Left lung (tissue), 10 donors: Measurements from ENCODE around the gene BRSK2. TPM values are rescaled to one million over a fixed set of nuclear protein-coding genes. Genes with fewer than 3 reads are reported as not detected.
A peak's percentile ranks its signal among the peaks of the same experiment; 100 is the strongest.

Experiments used
- ATAC-seq: fragments of 200-7000 bp; cut with Tn5 transposase; one replicate; pipeline ENCODE4 v1.9.1; 2020; ENCODE audit warnings: moderate library complexity
- DNase-seq, 4 donors: peaks; one replicate each; pipeline ENCODE4 v3.0.0-alpha.2; 2013 to 2020
- H3K27ac ChIP-seq, 2 donors: fragments of 200-600 bp; sonication (generic) in 1 of 2; one replicate each; pipeline versions ENCODE4 v1.5.0 to v1.8.0; 2020 to 2021
- H3K27me3 ChIP-seq, 2 donors: fragments of 200-600 bp; sonication (generic) in 1 of 2; one replicate each; pipeline versions ENCODE4 v1.5.0 to v1.8.0; 2020 to 2021
- H3K36me3 ChIP-seq, 2 donors: fragments of 200-600 bp; sonication (generic) in 1 of 2; one replicate each; pipeline versions ENCODE4 v1.5.0 to v1.8.0; 2020 to 2021
- H3K4me1 ChIP-seq, 2 donors: fragments of 200-600 bp; one replicate each; pipeline ENCODE4 v1.8.0; 2021
- H3K4me3 ChIP-seq, 2 donors: fragments of 200-600 bp; sonication (generic) in 1 of 2; one replicate each; pipeline versions ENCODE4 v1.5.0 to v1.8.0; 2020 to 2021; ENCODE audit warnings: mild to moderate bottlenecking in 1 of 2
- H3K9me3 ChIP-seq, 2 donors: fragments of 200-600 bp; sonication (generic) in 1 of 2; one replicate each; pipeline versions ENCODE4 v1.5.0 to v1.8.0; 2020 to 2021
- intact Hi-C, 2 donors: fragments of 100-400 bp; cut with DNase I; formaldehyde crosslinking; loops; one replicate each; pipeline versions ENCODE4 v1.11.2 to v1.14.2; 2022
- polyA plus RNA-seq, 6 donors: library from polyadenylated mRNA; unstranded; fragments of 120-200 nt; gene quantifications; one replicate each; pipeline ENCODE4 v1.2.1, GENCODE V29; 2013; ENCODE audit not compliant: insufficient read length in 6 of 6
- total RNA-seq, 2 donors: library from RNA; stranded (reverse); fragmentation: NEBNext Ultra II Directional; extraction: Animal tissue kit (Norgen Biotek cat#: 25700); gene quantifications; one replicate each; pipeline ENCODE4 v1.2.1, GENCODE V29; 2021
- TF ChIP-seq, protein P1 (sequence below), 2 donors: fragments of 200-600 bp; sonication (generic) in 1 of 2; IDR thresholded peaks; one replicate each; pipeline versions ENCODE4 v1.5.0 to v1.8.0; 2021; ENCODE audit warnings: antibody characterized with exemption in 2 of 2
- donor health status: DM: no; HTN: yes; CAD: no.
- donor health status: DM: no; HTN: no; CAD: no.

BRSK2 gene
- total and polyA plus RNA-seq, 8 donors, result 0.13 to 1.1 (median 0.69) TPM

- peaks cover 24 to 47% of the 10 kb centered on the region in 2 donors for H3K4me1 ChIP-seq
- no peaks in the 10 kb centered on the region for H3K27me3 ChIP-seq
- H3K27ac ChIP-seq, result no peak overlapping the region
- no peaks in the 10 kb centered on the region for H3K9me3 ChIP-seq
- TF ChIP-seq, protein P1, sequence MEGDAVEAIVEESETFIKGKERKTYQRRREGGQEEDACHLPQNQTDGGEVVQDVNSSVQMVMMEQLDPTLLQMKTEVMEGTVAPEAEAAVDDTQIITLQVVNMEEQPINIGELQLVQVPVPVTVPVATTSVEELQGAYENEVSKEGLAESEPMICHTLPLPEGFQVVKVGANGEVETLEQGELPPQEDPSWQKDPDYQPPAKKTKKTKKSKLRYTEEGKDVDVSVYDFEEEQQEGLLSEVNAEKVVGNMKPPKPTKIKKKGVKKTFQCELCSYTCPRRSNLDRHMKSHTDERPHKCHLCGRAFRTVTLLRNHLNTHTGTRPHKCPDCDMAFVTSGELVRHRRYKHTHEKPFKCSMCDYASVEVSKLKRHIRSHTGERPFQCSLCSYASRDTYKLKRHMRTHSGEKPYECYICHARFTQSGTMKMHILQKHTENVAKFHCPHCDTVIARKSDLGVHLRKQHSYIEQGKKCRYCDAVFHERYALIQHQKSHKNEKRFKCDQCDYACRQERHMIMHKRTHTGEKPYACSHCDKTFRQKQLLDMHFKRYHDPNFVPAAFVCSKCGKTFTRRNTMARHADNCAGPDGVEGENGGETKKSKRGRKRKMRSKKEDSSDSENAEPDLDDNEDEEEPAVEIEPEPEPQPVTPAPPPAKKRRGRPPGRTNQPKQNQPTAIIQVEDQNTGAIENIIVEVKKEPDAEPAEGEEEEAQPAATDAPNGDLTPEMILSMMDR (IDR thresholded peaks at IDR 0.05), result no peak
- H3K4me3 ChIP-seq, result no peak overlapping the region
- no peak for ATAC-seq
- intact Hi-C loops, result no loop called here
- peaks cover 0 to 7% of the 10 kb centered on the region in 2 donors for H3K36me3 ChIP-seq
- peak in 1 of 4 donors; percentile 69 for DNase-seq
These were observed 115.0 kb downstream of the BRSK2 start for GRCh38 chr11:1504581-1505290.

GRCh38 chr11:1505480-1505879 lies 115.7 kb downstream of the BRSK2 start:
- ATAC-seq (no peak), DNase-seq (peak in 1 of 4 donors; percentile 25)
- TF ChIP-seq, protein P1 (IDR thresholded peaks at IDR 0.05), result no peak
- Histone ChIP-seq H3K4me1 (peaks cover 24 to 47% of the 10 kb centered on the region in 2 donors), H3K27ac (no peak overlapping the region), H3K9me3 (no peaks in the 10 kb centered on the region), H3K4me3 (no peak overlapping the region), H3K36me3 (no peaks in the 10 kb centered on the region), H3K27me3 (no peaks in the 10 kb centered on the region)
- intact Hi-C loops, result no loop called here

DNA sequence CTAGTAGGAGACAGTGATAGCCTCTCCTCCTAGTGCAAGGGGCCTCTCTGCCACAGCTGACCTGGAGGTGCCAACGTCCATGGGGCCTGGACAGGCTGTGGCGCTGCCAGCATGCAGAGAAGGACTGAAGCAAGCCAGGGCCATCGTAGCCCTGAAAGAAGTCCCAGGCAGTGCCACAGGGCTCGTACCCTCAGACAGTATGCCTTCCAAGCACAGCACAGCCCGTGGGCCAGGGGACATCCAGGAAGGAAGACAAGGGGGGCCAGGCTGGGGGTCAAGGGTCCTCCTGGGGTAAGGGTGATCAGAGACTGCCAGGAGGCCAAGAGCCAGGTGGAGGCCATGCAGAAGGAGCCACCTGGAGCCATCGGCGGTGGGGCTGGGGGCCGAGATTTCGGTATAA lies 117.2 kb downstream of the BRSK2 start:
- H3K4me1 ChIP-seq, result peaks cover 24 to 47% of the 10 kb centered on the region in 2 donors
- H3K36me3 ChIP-seq, result no peaks in the 10 kb centered on the region
- TF ChIP-seq, protein P1 (IDR thresholded peaks at IDR 0.05), result no peak
- no peaks in the 10 kb centered on the region for H3K27me3 ChIP-seq
- ATAC-seq (no peak), DNase-seq (peak in 1 of 4 donors; percentile 49)
- intact Hi-C loops, result no loop called here
- H3K27ac ChIP-seq, result no peak overlapping the region
- no peaks in the 10 kb centered on the region for H3K9me3 ChIP-seq
- no peak overlapping the region for H3K4me3 ChIP-seq

DNA sequence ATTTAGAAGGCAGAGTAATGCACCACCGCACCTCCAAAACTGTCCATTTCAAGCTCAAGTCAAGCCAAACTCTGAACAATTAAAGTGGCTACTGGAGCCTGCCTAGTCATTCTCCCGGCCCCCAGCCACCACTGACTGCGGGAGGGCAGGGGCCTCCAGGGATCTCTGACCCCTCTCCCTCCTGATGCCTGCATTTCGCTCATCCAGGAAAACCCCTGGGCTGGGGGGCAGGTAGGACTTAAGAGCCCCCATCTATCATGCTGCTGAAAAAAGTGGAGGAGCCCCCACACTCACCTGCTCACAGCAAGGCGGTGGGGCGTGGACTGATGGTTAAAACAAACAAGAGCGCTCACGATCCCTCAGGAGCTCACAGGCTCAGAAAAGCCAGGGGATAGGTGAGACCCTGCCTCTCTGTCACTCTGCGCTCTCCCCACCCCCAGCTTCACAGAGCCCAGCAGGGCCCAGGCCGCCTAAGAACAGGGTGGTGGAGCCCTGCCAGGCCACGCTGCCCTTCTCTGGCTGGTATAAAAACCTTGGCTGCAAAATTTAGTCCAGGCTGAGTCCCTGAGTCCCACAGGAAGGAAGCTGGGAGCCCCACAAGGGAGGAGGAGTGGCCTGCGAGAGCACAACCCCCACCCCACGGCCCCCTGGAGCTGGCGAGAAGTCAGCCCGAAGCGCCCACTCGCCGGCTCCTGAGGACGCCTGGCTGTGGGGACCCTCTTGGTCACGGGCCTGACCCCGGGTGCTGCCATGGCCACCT lies 117.8 kb downstream of the BRSK2 start:
- Histone ChIP-seq H3K27ac (no peak overlapping the region), H3K4me3 (no peak overlapping the region), H3K4me1 (peaks cover 24 to 46% of the 10 kb centered on the region in 2 donors), H3K27me3 (no peaks in the 10 kb centered on the region), H3K9me3 (no peaks in the 10 kb centered on the region), H3K36me3 (no peaks in the 10 kb centered on the region)
- ATAC-seq, result no peak
- intact Hi-C loops, result no loop called here
- TF ChIP-seq, protein P1 (IDR thresholded peaks at IDR 0.05), result no peak
- peak in 1 of 4 donors; percentile 72 for DNase-seq

DNA sequence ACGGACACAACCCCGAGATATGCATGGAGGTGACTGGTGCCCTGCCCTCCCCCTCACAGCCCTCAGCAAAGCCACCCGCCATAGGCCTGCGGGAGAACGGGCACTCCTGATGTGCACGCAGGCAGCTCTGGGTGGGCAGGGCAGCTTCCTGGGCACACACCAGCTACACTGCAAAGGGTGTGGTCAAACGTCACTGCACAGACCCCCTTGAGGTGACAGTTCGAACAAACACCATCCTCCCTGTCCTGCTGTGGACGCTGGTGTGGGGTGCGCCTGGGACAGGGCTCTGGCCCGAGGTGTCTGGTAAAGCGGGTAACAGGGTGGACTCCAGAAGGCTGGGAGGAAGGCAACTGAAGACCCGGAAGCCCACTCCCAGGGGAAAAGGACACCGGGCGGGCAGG lies 118.8 kb downstream of the BRSK2 start:
- ATAC-seq (peak; percentile 24), DNase-seq (peak in 1 of 4 donors; percentile 71)
- Histone ChIP-seq H3K27me3 (no peaks in the 10 kb centered on the region), H3K4me1 (peaks cover 18 to 43% of the 10 kb centered on the region in 2 donors), H3K36me3 (no peaks in the 10 kb centered on the region), H3K9me3 (no peaks in the 10 kb centered on the region), H3K4me3 (no peak overlapping the region), H3K27ac (no peak overlapping the region)
- TF ChIP-seq, protein P1 (IDR thresholded peaks at IDR 0.05), result no peak
- intact Hi-C loops, result no loop called here
